ENCODE data around the gene ACTL6B. TPM values are rescaled to one million over a fixed set of nuclear protein-coding genes. Genes with fewer than 3 reads are reported as not detected.

ACTL6B gene
- total RNA-seq, 1 experiment from 2014 or later = not detected

DNA sequence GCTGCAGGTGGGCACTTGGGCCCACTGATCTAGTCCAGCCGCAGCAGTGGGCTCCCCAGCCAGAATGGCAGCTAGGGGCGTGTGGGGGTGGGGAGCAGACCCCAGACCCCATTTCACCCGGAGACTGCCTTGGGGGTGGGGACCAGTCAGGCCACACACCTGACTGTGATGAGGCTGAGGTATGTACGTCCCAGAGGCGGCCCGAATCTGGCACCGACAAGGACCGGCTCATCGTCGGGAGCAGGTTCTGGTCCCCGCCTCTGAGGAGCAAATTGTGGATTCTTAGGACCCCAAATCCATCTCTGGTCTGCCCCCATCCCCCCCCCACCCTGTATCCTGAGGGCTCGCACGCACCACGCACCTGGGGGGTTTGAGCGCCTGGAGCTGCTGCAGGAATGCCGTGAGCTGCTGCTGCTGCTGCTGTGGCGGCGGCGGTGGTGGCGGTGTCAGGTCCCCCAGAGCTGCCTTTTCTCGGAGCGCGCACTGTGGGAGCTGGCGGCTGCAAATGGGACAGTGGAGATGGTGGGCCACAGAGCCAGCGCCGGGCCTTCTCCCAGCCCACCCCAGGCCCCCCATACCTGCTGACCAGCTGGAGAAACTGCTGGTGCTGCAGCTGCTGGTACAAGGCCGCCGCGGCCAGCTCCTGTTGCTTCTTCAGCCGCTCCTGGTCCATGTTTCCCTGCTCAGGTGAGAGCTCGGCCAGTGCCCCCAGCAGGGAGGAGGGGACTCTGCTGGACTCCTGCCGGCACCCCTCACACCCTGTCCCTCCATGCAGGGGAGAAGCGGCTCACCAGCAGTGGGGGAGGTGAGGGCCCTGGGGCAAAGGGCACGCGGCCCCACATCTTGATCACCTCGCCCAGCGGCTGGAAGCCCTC lies 27.6 kb upstream of the ACTL6B start:
- no peak for DNase-seq (ENCODE audit: low spot score)

DNA sequence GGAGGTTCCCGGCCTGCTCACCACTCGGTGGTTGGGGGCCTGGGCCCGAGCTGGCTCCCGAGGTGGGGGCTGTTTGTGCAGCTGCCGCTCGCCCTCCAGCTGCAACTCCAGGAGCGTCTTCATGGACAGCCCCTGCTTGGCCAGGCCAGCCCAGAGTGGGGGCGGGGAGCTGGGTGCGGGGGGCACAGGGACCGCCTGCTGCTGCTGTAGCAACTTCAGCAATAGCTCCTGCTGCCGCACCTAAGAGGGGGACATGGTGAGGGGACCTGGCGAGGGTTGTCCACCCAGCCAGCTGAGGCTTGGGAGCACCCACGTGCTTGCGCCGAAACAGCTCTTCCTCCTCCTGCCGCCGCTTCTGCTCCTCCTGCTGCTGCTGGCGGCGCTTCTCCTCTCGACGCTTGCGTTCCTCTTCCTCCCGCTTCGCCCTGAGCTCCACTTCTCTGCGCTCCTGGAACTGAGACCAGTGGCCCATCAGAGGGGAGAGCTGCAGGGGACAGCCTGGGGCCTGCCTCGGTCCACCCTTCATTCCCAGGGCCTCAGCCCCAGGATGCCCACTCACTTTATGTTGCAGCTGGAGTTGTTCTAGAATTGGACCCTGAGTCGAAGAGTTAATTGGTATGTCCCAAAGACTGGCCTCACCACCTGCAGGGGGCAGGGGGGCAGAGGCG lies 26.9 kb upstream of the ACTL6B start:
- DNase-seq (ENCODE audit: low spot score) = no peak

DNA sequence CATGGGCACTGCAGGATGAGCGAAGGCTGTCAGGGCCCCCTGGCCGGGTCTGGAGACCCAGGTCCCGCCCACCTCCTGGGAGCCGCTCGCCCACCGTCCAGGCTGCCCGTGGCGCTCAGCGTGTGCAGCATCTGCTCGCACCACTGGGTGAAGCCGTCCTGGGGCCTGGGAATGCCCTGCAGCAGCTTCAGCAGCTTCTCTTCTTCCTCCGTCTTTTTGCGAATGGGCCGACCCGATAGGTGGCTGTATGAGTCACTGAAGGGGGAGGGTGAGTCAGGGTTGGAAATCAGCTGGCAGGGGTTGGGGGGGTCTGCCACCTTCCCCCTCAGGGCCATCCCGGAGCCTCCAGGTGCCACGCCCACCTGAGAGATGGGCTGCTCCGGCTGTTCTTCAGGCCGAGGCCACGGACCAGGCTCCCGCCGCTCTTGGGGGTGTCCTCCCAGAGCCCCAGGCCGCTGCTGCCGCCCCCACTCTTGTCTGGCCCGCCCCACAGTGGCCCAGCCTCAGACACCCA lies 26.0 kb upstream of the ACTL6B start:
- DNase-seq (ENCODE audit: low spot score) = no peak

DNA sequence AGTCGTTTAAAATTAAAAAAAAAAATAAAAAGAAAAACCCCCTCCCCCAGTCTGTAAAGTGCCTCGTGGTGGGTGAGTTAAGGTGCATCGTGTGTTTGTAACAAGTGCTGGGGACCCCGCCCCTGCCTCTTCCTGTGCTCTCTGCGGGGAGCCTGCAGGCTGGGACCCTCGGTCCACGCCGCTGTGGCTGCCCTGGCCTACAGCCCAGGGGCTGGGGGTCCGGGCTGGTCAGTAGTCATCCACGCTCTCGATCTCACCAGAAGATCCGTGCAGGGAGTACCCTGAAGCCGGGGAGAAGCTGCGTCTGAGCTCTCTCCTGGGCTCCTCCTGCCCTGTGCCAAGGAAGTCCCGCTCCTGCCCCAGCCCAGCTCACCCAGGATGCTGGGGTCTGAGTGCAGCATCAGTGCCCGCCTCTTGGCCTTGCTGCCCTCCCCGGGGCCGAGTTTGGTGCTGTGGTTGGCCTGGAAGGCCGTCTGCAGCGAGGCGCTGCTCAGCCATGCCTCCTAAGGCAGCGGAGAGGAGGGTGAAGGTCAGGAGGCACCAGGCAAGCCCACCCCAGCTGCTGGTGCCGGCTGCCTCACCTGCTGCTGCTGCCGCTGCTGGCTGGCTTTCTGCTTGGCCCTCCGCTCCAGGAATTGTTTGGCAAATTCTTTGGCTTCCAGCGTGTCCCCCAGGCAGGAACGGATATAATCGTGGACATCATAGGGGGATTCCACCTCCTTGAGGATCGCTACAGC lies 25.4 kb upstream of the ACTL6B start:
- no peak for DNase-seq (ENCODE audit: low spot score)

DNA sequence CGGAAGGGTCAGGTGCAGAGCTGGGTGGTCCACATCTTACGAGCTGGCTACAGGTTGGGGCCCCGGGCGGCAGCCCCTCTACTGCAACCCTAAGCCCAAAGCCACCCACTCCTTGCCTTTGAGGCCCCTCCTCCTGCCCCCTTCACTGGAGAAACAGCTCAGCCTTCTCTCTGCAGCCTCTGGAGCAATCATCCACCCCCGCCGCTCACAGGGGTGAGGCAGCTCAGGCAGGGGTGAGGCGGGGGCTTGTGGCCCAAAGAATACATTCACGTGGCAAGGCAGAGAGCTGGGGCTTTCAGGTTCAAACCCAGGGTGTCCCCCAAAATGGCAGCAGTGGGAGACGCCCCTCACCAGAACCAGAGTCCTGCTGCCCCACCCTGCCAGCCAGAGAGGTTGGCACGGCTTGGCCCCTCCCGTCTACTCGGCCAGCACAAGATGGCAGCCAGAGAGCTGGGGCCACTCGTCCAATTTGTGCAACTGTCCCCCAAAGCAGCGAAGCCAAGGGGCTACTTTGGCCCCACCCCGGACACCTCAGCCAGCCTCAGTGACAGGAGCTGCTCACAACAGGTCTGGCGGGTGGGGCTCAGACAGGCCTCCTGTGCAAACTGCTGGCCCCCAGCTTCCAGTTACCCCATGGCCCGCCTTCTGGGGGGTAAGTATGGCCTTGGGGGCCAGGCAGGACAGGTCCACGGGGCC lies 24.5 kb upstream of the ACTL6B start:
- no peak for DNase-seq (ENCODE audit: low spot score)

DNA sequence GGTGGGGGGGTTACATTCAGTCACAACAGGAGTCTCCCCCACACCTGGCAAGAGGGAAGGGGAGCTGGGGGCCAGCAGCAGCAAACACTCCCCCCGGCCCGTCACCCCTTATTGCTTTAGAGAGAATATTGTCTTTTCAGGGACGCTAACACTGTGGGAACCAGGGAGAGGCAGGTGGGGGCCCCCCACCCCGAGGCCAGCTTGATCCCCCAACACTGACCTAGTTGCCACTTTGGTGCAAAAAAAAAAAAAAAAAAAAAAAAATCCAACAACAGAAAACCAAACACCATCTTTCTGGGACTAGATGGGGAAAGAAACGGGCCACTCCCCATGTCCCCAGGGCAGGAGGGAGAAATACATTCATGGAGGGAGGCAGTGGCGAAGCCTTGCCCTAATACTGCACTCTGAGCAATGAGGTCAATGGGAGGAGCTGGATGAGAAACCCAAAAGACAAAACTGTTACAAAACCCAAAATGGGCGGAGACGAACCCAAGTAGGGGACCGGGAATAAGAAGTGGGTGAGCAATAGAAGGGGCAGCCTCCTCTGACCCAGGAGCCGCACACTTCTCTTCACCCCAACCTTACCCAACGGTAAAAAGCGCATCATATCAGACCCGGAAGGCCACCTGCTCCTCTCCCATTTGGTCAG lies 23.8 kb upstream of the ACTL6B start:
- no peak for DNase-seq (ENCODE audit: low spot score)

DNA sequence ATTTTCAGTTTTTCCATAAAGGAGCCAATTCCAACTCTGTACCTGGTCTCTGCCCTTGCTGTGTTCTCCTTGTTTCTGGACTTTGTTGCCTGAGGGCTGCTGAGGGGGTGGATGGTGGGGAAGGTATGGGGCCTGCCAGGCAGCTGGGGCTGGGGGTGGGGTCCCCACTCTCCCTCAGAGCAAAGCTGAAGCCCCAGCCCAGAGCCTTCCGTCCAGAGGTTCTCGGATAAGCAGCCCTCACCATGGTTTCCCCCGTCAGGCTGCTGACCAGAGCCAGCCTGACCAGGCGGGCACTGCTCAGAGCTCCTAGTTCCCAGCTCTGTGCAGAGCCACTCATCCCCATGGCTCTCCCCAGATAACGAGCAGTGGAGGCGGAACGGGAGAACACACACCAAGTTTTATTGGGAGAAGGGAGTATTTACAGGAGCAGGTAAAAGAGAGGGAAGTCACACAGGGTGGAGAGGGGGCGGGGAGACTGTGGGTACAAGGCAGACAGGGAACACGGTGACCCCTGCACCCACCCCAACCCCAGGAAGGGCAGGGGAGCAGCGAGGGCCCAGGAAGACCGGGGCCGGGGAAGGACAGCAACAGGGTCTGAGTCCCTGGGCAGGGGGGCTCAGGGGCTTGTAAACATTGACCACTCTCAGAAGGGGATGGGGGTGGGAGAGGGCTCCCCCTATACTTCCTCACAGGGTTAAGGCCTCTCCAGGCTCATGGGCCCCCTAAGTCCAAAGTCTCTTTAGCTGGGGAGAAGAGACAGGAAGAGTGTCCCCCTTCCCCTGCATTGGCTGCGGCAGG lies 23.1 kb upstream of the ACTL6B start:
- no peak for DNase-seq (ENCODE audit: low spot score)

DNA sequence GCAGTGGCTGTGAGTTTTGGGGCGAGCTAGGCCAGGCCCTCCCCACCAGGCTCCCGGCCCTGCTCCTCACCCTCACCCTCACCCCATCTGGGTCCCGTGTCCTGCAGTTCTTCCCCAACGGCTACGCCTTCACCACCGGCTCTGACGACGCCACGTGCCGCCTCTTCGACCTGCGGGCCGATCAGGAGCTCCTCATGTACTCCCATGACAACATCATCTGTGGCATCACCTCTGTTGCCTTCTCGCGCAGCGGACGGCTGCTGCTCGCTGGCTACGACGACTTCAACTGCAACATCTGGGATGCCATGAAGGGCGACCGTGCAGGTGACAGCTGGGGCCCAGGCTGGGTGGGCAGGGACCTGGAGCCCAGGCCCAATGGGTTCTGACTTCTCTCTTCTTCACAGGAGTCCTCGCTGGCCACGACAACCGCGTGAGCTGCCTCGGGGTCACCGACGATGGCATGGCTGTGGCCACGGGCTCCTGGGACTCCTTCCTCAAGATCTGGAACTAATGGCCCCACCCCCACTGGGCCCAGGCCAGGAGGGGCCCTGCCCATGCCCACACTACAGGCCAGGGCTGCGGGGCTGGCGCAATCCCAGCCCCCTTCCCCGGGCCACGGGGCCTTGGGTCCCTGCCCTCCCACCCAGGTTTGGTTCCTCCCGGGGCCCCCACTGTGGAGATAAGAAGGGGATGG lies 22.2 kb upstream of the ACTL6B start:
- DNase-seq (ENCODE audit: low spot score) = no peak

DNA sequence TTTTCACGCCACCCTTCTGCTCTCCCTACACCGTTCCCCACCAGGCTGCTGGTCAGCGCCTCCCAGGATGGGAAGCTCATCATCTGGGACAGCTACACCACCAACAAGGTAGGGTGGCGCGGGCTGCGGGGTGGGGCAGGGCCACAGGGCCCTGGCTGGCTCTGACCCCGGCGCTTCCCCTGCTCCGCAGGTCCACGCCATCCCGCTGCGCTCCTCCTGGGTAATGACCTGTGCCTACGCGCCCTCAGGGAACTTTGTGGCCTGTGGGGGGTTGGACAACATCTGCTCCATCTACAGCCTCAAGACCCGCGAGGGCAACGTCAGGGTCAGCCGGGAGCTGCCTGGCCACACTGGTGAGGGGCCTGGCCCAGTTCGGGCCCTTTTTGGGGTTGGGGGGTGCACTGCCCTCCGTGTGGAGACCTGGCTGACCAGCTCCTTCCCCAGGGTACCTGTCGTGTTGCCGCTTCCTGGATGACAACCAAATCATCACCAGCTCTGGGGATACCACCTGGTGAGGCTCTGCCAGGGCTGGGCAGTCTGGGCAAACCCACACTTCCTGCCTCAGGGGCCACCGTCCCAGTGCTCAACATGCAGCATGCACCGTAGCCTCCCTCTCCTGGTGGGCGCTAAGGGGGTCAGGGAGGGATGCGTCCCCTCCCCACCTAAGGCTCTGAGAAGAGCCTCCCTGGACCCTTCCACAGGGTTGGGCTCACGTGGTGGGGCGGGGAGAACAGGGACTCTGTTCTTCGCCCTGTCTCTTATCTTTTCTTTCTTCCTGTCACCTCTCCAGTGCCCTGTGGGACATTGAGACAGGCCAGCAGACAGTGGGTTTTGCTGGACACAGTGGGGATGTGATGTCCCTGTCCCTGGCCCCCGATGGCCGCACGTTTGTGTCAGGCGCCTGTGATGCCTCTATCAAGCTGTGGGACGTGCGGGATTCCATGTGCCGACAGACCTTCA lies 21.3 kb upstream of the ACTL6B start:
- DNase-seq (ENCODE audit: low spot score) = no peak

DNA sequence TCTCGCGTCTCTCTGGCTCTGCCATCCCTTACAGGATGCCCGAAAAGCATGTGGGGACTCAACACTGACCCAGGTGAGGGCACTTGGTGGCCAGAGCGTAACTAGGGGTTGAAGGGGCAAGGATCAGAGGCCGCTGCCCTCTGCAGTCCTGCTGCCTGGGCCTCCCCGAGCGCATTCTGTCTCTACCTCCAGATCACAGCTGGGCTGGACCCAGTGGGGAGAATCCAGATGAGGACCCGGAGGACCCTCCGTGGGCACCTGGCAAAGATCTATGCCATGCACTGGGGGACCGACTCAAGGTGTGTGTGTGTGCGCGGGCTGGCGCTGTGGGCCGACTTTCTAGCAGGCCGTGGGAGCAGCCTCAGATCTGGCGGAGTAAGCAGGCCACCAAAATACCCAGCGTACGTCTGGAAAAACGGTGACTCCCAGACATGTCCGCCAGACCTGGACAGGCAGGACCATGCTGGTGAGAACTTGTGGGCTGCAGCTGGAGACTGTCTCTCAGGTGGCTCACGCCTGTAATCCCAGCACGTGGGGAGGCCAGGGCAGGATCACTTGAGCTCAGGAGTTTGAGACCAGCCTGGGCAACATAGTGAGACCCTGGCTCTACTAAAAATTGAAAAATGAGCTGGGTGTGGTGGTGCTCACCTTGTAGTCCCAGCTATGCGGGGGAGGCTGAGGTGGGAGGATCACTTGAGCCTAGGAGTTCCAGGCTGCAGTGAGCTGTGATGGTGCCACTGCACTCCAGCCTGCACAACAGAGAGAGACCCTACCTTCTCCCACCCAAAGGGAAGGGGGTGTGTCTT lies 20.5 kb upstream of the ACTL6B start:
- DNase-seq (ENCODE audit: low spot score) = no peak

DNA sequence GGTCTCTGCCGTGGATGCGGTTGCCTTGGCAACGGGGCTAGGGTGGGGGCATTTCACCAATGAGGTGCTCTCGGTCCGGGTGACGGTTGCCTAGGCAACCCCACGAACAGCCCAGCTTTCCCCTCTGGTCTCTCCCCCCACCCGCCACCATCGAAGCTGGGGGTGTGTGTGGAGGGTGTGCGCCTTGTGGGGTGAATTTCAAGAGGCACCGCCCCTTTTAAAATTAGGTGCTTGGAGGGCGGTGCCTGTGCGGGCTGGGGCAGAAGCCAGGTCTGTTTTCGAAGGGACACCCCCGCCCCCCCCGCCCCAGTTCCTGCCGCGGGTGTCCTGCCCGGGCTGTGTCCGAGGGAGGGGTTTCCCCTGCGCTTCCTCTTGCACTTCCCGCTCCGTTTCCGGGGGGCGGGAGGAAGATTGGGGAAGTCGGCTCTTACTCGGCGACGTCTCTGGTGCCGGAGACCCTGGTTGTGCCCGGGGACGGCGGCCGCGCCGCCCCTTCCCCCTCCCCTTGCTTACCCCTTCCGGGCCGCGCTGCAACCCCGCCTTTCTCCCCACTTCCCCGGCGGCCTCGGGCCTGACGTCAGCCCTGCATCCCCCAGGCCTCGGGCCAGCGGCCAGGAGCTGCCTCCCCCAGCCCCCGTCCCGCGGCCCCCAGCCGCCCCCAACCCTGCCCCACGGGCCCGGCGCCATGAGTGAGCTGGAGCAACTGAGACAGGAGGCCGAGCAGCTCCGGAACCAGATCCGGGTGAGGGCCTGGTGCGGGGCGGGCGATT lies 19.5 kb upstream of the ACTL6B start:
- peak; percentile 63 for DNase-seq (ENCODE audit: low spot score)

DNA sequence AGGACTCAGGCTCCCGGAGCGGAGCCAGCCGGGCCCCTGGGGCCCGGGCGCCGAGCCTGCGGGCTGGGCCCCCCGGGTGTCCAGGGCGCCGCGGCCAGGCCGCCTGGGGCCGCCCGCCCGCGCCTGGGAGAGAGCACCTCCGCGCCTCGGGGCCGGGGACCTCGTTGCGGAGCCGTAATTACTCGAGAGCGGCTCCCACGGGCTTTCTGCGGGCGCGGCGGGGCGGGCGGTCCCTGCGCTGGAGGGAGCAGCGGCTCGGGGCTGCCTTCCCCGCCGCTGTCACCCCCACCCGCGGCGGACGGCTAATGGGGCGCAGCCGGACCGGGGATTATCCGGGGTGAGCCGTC lies 18.8 kb upstream of the ACTL6B start:
- no peak for DNase-seq (ENCODE audit: low spot score)

DNA sequence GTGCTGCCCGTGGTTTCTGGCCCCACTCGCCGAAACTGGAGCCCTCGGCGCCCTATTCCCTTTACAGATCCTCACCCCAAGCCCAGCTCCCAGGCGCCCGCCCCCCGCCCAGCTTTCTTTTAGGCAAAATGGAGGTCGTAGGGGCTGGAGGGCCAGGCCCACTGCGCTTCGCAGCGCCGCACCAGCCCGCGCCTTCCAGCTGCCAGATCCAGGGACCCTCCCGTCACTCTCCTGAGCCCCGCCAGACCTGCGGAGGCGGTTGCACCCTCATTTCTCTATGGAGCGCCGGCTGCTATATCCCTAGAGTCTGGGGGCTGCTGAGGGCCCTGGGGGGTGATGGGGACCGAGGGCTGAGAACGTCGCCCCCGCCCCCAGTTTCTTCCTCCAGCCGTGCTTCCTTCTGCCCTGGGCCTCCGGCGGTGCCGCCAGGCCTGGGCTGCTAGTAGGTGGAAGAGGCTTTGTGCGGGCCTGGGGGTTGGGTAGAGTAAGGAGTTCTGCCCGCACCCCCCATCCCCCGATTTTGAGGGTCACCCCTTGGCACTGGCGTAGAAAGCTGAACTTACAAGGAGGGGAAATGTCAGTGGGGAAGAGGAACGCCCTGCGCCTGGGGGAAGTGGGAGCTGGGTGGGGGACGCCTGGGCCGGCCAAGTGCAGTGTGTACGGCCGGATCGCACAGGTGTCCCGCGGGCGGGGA lies 18.3 kb upstream of the ACTL6B start:
- no peak for DNase-seq (ENCODE audit: low spot score)

DNA sequence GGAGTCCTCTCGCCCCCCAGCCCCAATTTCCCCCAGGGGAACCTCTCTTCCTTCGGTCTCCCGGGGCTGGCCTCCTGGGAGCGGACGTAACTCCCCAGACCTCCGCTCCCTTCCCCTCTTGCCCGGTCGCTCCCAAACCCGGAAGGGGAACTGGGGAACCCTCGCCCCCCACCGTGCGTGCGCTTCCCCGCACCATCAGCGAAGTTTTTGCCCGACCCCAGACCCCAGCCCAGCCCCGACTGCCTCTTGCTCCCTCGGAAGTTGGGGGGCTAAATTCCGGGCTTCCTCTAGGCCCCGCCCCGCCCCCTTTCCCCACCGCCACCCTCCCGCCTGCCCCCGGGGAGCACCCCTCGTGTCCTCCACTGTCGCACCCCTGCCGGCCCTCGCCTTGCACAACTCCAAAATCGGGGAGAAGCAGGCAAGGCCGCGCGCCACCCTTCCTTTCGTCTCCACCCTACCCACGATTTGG lies 17.7 kb upstream of the ACTL6B start:
- no peak for DNase-seq (ENCODE audit: low spot score)

DNA sequence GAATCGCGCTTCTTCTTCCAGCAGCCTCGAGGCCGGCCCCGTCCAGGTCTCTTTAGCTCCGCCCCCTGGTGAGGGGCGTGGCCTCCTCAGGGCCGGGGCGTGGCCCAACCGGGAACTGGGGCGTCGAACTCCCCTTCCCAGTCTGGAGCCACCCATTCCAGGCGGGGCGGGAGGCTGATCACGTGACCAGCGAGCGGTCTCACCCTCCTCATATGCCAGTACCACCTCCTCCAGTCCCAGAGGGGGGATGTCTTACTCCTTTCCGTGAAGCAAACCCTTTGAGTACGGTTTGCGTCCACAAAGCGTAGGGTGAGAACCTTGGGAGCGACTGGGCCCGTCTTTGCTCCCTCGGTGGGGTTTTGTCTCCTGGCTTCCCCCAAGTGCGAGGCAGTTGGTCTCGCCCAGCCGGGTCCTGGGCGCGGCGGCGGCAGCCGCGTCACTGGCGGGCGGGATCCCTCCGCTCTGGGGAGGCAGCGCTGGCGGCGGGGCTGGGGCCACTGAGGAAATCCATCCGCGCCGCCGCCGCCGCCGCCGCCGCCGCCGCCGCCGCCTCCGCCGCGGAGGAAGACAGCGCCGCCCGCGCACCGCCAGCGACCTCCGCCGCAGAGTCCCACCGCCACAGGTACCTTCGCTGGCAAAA lies 17.2 kb upstream of the ACTL6B start, which contains the start of gene GNB2:
Gene GNB2 (plus strand): TSS at position 439 of the 640 bp plus-strand sequence. CDS start 2,526 bp downstream, outside the sequence.
- DNase-seq (ENCODE audit: low spot score) = peak; percentile 98
